Heart right ventricle (tissue), 16 donors: ENCODE measurements around the gene PTPRN2. TPM values are rescaled to one million over a fixed set of nuclear protein-coding genes. Genes with fewer than 3 reads are reported as not detected.
"Not testable (repeated sequence)": the region's sequence is repeated elsewhere in the genome, so short reads cannot be mapped to it uniquely, and the experiment has no call there.

ENCODE experiments used
- ATAC-seq, 8 donors: fragments of 200-7000 bp; cut with Tn5 transposase; one replicate each; pipeline ENCODE4 v1.9.1; 2020; ENCODE audit warnings: mild to moderate bottlenecking in 8 of 8, moderate library complexity in 8 of 8, moderate number of reproducible peaks in 1 of 8
- DNase-seq, 2 donors: peaks; one replicate each; pipeline ENCODE4 v3.0.0-alpha.2; 2020
- H3K27ac ChIP-seq, 10 donors: fragments of 200-600 bp; sonication (generic) in 2 of 10; one replicate each; pipeline versions ENCODE4 v1.5.0 to v1.8.0; 2020 to 2022; ENCODE audit warnings: mild to moderate bottlenecking in 3 of 10
- H3K27me3 ChIP-seq, 7 donors: fragments of 200-600 bp; one replicate each; pipeline ENCODE4 v1.8.0; 2021 to 2022; ENCODE audit warnings: mild to moderate bottlenecking in 2 of 7
- H3K36me3 ChIP-seq, 9 donors: fragments of 200-600 bp; sonication (generic) in 1 of 9; one replicate each; pipeline versions ENCODE4 v1.5.0 to v1.8.0; 2020 to 2022; ENCODE audit warnings: mild to moderate bottlenecking in 2 of 9
- H3K4me1 ChIP-seq, 9 donors: fragments of 200-600 bp; sonication (generic) in 1 of 9; one replicate each; pipeline versions ENCODE4 v1.5.0 to v1.8.0; 2020 to 2022; ENCODE audit warnings: mild to moderate bottlenecking in 4 of 9
- H3K4me3 ChIP-seq, 10 donors: fragments of 200-600 bp; sonication (generic) in 2 of 10; one replicate each; pipeline versions ENCODE4 v1.5.0 to v1.8.0; 2020 to 2022; ENCODE audit warnings: mild to moderate bottlenecking in 7 of 10, moderate library complexity in 2 of 10
- H3K9me3 ChIP-seq, 11 donors: fragments of 200-600 bp in 10 of 11; sonication (generic) in 2 of 11; one replicate each; pipeline versions ENCODE4 v1.5.0 to v1.8.0; 2013 to 2022; ENCODE audit warnings: mild to moderate bottlenecking in 2 of 11, control low read depth in 1 of 11, moderate library complexity in 1 of 11
- CTCF ChIP-seq, 9 donors: fragments of 200-600 bp; sonication (generic) in 2 of 9; IDR thresholded peaks; one replicate each; pipeline versions ENCODE4 v1.5.0 to v1.8.0; 2021 to 2022; ENCODE audit warnings: antibody characterized with exemption in 9 of 9, mild to moderate bottlenecking in 5 of 9, moderate library complexity in 1 of 9
- WGBS, 2 donors: extraction: QIAGEN DNeasy Blood & Tissue Kit; methylation state at CpG; one replicate each; pipeline ENCODE4 v1.1.7; 2013; ENCODE audit warnings: inconsistent platforms in 1 of 2; 5-methylcytosine and 5-hydroxymethylcytosine counted together
- intact Hi-C, 10 donors: fragments of 100-400 bp; cut with DNase I; formaldehyde crosslinking; loops; one replicate each; pipeline versions ENCODE4 v1.11.1 to v1.14.2; 2022
- polyA plus RNA-seq, 2 donors: library from polyadenylated mRNA; stranded (reverse); fragments of 200-250 nt; gene quantifications; one replicate each; pipeline ENCODE4 v1.2.3, GENCODE V29; 2013
- total RNA-seq, 10 donors: library from RNA; stranded (reverse); fragmentation: NEBNext Ultra II Directional in 3 of 10; extraction: Animal tissue kit (Norgen Biotek cat#: 25700) in 3 of 10; gene quantifications; one replicate each; pipeline versions ENCODE4 v1.2.1 to v1.2.4, GENCODE V29; 2021 to 2023
- donor health status: Arrhythmogenic right ventricular cardiomyopathy.
- donor health status: ischemic (EF 13 %, LVEDD 7.1; RV severe dilation, severe dysfunction).
- donor health status: healthy with polysubstance abuse.
- donor health status: DM: no; HTN: yes; CAD: no.
- donor health status: DM: no; HTN: no; CAD: no.
- donor health status: ischemic (EF 25% LVEDD 6.9; RV normal size, moderate dysfunction).
- donor health status: ischemic (EF 25% LVEDD 5.7; RV mildly dilated, moderate dysfunction).
- donor health status: healthy.
- donor health status: DM: yes; HTN: yes; CAD: no.
- donor health status: Ischemic cardiomyopathy.
- donor health status: ischemic (EF 35%, LVEDD 5.7; RV mildly dilated, moderate dysfunction).
- donor health status: nonischemic (EF 11% LVEDD 7.7; RV severe dilation, severe dysfunction).
- donor health status: DM: yes; HTN: yes; CAD: no.
- donor health status: PGD.
- donor health status: ischemic (EF 29% LVEDD 5.4; RV normal size, mild dysfunction).
- donor health status: nonischemic (EF 23%, LVEDD 6.1; RV moderate dilation, normal function).

PTPRN2 gene
- total and polyA plus RNA-seq, 12 donors = 0.82 to 1.8 (median 1.3) TPM

- ATAC-seq (no peak), DNase-seq (no peak)
- intact Hi-C loops = no loop called here
- WGBS, 2 donors = 79 to 82% methylated on average over 6 of the region's 6 CpGs
- Histone ChIP-seq H3K27ac (no peak overlapping the region), H3K36me3 (no peaks in the 10 kb centered on the region), H3K4me3 (no peak overlapping the region), H3K9me3 (peaks cover 0 to 19% (median 3%) of the 10 kb centered on the region in 11 donors), H3K4me1 (no peaks in the 10 kb centered on the region), H3K27me3 (peaks cover 0 to 40% (median 33%) of the 10 kb centered on the region in 7 donors)
- TF ChIP-seq CTCF (IDR thresholded peaks at IDR 0.05) = no peak
These were observed 381.3 kb downstream of the PTPRN2 start for GRCh38 chr7:158206341-158206740.

- intact Hi-C loops = no loop called here
- peaks cover 0 to 40% (median 33%) of the 10 kb centered on the region in 7 donors for H3K27me3 ChIP-seq
These were observed 383.2 kb downstream of the PTPRN2 start for GRCh38 chr7:158204453-158204852.

GRCh38 chr7:158203948-158204347 lies 383.7 kb downstream of the PTPRN2 start:
- H3K9me3 ChIP-seq, DNase-seq, ATAC-seq, H3K27ac ChIP-seq, intact Hi-C loops, H3K36me3 ChIP-seq, H3K4me1 ChIP-seq, H3K4me3 ChIP-seq: not testable (repeated sequence)
- peaks cover 0 to 40% (median 33%) of the 10 kb centered on the region in 7 donors for H3K27me3 ChIP-seq
- WGBS, 2 donors = 19 to 22% methylated on average over 42 of the region's 42 CpGs

More at GRCh38 chr7:158204453-158204852, 383.2 kb downstream of the PTPRN2 start:
- no peak for DNase-seq
- WGBS, 2 donors = 69 to 71% methylated on average over 4 of the region's 4 CpGs
- H3K4me3 ChIP-seq = no peak overlapping the region
- no peak for ATAC-seq
- no peak for TF ChIP-seq CTCF (IDR thresholded peaks at IDR 0.05)
- H3K4me1 ChIP-seq = no peaks in the 10 kb centered on the region
- H3K9me3 ChIP-seq = peaks cover 0 to 4% (median under 1%) of the 10 kb centered on the region in 11 donors
- no peak overlapping the region for H3K27ac ChIP-seq
- no peaks in the 10 kb centered on the region for H3K36me3 ChIP-seq

- Histone ChIP-seq H3K4me3 (no peak overlapping the region), H3K27me3 (no peaks in the 10 kb centered on the region), H3K27ac (no peak overlapping the region), H3K36me3 (no peaks in the 10 kb centered on the region), H3K4me1 (no peaks in the 10 kb centered on the region), H3K9me3 (peaks cover 0 to 78% (median 22%) of the 10 kb centered on the region in 11 donors)
- TF ChIP-seq CTCF (IDR thresholded peaks at IDR 0.05) = no peak
- WGBS, 2 donors = 83 to 84% methylated on average over 15 of the region's 15 CpGs
- no peak for DNase-seq
- ATAC-seq = no peak
- intact Hi-C loops = no loop called here
These were observed 393.2 kb downstream of the PTPRN2 start for GRCh38 chr7:158194365-158194900.

- WGBS, 2 donors = 90 to 93% methylated on average over 14 of the region's 14 CpGs
- intact Hi-C loops = no loop called here
- no peak for TF ChIP-seq CTCF (IDR thresholded peaks at IDR 0.05)
- Histone ChIP-seq H3K27ac (no peak overlapping the region), H3K4me3 (no peak overlapping the region), H3K27me3 (no peaks in the 10 kb centered on the region), H3K4me1 (no peaks in the 10 kb centered on the region), H3K36me3 (no peaks in the 10 kb centered on the region), H3K9me3 (peaks cover 0 to 86% (median 22%) of the 10 kb centered on the region in 11 donors)
- DNase-seq (no peak), ATAC-seq (no peak)
These were observed 394.2 kb downstream of the PTPRN2 start for GRCh38 chr7:158193446-158193845.
